GF-D8 (cell line): Measurements from ENCODE around the gene CELF4.

ENCODE experiments used
- DNase-seq: peaks from one replicate; lab custom pipeline; 2025; lab: John Stamatoyannopoulos, UW

CELF4 gene

DNA sequence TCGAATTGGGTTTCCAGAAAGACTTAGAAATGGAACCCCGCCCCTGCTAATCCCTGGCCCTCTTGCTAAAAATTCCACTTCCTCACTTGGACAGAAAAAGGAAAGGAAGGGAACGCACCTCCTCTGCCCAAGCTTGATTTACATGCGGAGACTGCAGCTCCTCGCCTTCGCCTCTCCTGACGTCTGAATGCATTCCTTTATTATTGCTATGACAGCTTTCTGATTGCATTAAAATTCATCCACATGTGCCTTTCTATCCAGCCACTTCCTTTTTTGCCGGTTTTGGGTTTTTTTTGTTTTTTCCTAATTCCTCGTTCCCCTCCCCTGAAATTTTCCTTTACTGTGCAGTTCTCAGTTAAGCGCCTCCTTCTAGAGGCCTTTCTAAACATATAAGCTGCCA lies 287.8 kb downstream of the CELF4 start:
- DNase-seq, result no peak

DNA sequence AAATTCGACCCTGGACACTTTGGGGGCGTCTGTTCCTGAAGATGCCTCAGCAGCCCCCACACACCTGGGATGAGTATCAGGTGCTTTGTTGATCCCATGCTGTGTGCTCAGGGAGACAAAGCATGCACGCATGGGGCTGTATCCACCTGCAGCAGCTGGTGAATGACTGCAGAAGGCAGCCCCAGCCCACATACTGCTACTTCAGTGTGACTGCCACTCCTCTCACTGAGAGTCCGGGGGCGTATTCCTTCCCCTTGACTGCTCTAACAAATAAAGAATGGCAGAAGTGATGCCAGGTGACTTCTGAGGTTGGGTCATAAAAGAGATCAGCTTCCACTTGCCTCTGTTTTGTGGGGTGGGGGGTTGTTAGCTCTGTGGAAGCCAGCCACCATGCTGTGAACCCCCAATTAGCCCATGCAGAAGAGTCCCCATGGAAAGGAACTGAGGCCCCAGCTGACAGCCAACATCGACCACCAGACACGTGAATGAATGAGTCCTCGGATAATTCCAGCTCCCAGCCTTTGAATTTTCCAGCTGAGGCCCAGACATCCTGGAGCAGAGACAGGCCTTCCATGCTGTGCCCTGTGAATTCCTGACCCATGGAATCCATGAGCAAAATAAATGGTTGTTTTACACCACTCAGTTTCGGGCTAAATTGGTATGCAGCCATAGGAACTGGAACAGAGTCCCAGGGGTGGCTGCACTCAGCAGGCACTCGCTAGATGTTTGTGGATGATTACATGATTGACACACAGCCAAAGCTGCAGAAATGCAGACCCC lies 289.3 kb downstream of the CELF4 start:
- no peak for DNase-seq

DNA sequence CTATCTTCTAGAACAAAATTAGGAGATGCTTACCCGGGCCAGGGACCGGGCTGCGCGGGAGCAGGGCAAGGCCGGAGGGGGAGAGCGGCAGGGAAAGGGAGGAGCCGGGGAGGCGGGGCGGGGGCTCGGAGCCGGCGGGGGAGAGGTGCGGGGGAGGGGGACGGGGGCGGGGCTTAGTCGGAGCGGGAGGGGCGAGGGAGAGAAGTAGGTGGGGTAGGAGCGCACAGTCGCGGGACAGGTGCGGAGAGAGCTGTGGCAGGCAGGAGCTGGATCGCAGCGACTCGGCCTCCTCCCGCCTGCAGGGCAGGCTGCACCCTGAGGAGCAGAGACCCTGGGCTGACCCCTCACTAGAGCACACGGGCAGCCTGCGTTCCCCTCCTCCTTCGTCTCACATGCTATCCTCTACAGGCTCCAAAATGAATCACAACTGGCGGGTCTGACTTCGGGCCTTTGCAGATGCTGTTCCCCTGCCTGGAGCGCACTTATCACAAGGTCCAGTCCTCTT lies 290.3 kb downstream of the CELF4 start:
- no peak for DNase-seq

DNA sequence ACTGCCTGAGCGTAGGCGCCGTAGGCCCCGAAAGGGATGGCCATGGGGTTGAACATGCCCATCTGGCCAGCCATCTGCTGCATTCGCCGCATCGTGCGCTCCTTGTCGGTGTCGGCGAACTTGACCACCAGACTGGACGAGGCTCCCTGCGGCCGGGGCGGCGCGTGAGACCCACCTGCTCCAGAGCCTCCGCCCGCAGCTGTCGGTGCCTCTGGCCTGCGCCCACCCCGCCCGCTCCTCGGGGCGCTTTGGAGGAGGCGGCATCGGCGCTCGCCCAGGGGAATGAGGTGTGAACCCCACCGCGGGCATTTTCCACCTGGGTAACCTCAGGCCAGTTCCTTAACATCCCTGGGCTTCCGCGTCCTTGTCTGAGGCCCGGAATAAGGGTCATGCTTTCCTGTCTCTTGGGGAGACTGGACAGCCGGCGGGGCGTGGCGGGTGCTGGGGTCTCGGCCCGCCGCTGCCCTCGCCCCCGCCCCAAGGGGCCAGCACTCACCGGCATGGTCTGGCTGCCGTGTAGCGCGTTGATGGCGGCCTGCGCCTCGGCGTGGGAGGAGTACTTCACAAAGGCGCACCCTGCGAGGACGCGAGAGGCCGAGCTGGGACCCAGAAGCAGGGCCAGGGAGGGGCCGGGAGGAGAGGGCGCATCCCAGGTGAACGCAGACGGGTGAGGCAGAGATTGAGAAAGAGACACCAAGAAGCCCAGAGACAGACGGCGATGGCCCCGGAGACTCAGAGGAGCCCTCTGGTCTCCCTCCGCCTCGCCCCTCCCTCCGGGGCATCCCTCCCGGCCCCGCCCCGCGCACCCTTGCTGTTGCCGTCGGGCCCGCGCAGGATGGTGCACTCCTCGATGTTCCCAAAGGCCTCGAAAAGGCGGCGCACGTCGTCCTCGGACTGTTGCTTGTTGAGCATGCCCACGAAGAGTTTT lies 291.0 kb downstream of the CELF4 start:
- no peak for DNase-seq

DNA sequence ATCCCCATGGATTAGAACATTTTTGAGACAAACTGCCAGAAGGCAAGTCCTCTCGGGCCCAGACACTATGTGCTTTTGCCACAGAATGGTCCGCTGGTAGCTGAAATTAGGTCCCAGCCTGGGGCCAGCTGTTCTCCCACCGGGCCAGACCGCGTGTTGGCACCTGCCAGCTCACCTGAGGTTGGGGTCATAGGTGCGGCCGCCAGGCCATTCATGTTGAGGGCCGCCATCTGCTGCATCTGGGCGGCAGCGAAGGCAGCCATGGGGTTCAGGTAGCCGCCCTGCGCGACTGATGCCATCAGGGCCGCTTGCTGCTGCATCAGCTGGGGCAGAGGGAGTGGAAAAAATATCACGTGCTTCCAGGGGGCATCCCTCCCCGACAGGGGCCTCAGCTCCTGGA lies 292.8 kb downstream of the CELF4 start:
- DNase-seq, result no peak

DNA sequence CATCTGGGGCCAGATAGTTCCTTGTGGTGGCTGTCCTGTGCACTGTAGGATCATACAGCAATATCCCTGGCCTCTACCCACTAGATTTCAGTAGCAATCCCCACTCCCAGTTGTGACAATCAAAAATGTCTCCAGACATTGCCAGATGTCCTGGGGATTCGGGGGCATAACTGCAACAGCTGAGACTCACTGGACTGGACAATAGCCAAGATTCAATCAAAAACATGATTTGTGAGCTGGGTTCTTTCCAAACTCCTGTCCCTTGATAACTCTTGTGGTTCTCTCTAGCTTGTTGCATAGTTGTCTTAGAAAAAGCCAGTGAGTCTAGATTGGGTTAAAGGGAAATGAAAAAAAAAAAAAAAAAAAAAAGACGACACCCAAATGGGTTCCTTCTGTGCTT lies 293.4 kb downstream of the CELF4 start:
- DNase-seq, result no peak

DNA sequence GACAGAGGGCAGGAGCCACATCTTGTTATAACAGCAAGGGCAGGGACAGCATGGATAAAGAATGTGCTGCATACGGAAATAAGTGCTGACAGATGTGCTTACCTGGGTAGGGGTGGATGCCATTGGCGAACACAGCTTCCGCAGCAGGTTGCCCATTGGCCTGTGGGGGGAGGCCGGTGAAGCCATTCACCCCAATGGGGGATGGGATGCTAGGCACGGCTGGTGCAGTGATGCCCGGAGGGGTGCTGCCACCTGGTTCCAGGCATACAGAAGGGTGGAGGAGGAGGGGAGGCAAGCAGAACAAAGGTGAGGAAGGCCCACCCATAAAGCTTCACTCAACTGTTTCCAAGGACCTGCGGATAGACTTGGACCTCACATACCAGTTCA lies 294.9 kb downstream of the CELF4 start:
- DNase-seq, result no peak

DNA sequence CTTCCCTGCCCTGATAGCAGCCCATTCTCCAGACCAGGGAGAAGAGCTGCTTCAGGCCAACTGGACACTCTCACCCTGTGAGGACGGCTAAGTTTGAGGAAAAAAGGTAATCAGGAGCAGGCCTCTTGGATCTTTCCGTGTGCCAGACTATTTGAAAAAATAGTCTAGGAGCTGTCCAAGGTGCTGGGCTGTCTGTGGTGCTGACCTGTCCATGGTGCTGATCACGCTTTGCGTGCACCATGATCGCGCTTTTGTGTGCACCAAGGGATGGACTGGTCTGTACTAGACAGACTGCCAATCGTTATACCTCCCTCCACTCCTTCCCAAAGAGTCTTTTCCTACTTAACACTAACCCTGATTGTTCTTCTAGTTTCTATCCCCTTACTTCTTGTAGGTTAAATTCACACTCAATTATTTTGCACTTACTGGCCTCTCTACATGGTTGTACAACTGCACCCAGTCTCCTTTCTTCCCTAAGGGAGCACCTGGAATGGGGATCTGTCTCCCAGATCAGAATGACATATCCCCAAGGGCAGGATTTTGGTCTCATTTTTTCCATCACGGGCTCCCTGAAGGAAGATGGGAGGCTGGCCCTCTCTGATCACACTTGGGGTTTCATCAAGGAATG lies 295.4 kb downstream of the CELF4 start:
- no peak for DNase-seq

DNA sequence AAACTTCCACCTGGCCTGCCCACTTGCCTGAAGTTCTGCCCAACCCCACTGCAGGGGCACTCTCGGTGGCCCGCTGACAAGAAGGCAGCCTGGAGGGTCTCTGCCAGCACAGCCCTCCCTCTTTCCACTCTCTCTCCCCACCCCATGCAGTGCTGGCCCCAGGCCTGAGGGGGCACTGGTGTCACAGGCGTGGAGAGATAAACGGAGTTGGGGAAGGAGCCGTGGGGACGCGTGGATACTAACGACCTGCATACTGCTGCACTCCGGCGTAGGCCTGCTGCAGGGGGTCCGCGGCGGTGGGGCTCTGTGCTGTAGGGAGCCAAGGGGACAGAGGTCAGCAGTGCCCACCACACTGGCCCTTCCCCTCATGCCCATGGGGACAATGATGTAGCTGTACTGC lies 299.3 kb downstream of the CELF4 start:
- DNase-seq, result no peak

DNA sequence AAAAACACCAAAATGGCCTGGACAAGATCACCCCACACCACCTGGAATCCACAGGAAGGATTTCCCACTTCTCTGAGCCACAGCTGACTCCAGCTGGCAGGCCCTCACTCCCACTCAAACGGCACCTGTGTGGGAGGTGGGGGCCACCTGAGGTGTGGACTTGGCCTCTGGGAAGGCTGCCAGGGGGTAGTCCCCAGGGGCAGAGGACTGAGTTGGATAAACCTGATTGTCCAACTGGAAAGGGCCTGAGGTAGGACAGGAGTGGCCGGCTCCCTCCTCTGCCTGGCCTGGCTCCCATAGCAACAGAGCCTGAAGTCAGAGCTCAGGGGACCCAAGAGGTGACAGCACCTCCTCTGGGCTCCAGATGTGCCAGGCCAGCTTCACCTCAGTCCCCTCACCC lies 300.2 kb downstream of the CELF4 start:
- DNase-seq, result no peak

DNA sequence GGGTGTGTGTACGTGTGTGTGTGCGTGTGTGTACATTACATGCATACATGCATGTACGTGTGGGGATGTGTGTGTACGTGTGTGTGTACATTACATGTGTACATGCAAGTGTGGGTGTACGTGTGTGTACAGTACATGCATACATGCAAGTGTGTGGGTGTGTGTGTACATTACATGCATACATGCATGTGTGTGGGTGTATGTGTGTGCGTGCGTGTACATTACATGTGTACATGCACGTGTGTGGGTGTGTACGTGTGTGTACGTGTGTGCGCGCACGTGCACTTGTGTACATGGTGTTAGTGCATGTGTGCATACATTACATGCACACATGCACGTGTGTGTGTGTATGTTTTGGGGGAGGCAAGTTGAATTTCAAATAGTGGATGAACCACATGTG lies 300.6 kb downstream of the CELF4 start:
- no peak for DNase-seq

DNA sequence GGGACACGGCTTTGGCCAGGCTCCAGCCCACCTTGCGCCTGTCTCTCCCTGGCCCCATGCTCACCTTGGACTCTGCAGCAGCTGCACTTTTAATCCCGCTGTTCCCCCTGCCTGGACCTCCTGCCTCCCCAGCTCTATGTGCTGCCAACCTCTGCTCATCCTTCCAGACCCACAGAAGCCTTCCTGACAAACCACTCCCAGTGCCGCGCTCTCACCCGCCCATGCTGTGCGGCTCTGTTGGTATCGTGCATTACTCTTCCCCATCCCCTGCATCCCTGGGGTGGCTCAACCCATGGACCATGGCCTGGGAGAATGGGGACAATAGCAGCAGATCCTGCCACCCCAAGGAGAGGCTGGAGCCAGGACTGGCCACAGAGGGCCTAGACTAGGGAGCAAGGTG lies 303.6 kb downstream of the CELF4 start:
- no peak for DNase-seq

DNA sequence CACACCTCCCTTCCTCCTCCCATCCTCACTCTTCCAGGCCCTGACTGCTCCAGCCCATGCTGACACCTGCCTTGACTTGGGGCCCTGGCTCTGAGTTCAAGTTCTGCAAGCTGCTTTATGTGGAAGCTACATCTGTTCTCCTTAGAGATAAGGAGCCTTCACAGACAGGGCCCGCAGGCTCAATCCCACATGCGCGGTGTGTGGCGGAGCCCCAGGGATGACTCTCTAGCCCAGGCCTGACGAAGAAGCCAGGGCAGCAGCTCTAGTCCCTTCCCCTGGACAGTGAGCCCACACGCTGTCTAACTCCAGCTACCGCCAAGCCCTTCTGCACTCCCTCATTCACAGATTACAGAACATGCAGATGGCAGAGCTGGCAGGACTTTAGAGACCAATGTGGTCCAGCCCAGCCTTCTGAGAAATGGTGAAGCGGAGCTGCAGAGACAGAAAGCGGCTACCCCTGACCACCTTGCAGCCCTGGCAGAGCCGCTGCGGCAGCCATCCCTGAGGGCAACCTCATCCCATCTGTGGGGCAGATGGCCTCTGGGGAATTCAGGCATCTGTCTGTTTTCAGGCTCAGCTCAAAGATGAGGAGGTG lies 304.3 kb downstream of the CELF4 start:
- no peak for DNase-seq

DNA sequence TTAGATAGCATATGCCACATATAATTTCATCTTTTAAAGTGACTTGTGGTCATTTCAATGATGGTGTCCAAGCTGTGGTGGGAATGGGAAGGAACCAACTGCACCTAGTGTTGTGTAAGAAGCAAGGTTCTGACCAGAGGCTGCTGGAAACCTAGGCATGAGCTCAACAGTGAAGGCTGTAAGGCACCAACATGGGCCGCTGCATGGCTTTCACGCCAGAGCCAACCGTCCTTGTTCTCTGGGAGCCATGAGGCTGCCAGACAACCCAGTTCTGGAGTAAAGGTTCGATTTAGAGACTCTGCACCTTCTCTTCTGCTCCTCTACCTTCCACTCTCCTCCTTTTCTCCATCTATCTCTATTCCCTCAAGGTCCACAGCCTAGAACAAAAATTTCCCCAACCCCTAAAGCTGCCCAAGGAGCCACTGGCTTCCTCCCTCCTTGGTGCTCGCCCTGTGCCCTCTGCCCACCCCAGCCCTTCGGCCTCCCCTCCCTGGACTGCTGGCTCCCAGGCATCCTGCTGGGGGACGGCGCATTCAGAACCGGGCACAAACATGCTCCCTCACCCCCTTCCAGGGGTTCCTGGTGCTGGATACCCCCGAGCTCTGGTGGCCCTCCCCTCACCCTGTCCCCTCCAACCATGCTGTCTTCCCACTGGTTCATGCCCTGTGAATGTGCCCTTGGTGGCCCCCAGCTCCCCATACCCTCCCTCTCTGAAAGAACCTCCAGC lies 305.1 kb downstream of the CELF4 start:
- DNase-seq, result no peak

DNA sequence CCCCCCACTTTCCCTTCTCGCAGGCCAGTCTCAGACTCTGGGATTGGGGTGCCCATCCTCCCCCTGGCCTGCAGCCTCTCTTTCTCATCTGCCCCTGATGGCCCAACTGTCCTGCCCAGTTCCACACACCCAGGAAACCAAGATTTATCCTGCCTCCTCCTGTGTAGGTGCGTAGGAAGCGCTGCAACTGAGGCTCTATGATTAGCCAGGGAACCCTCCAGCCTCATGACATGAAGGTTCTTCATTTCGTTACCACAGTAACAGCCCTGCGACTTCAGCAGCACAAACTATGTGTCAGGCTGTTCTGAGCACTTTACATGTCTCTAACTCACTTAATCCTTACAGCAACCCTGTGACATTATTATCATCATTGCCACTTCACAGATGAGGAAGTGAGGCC lies 305.9 kb downstream of the CELF4 start:
- no peak for DNase-seq

DNA sequence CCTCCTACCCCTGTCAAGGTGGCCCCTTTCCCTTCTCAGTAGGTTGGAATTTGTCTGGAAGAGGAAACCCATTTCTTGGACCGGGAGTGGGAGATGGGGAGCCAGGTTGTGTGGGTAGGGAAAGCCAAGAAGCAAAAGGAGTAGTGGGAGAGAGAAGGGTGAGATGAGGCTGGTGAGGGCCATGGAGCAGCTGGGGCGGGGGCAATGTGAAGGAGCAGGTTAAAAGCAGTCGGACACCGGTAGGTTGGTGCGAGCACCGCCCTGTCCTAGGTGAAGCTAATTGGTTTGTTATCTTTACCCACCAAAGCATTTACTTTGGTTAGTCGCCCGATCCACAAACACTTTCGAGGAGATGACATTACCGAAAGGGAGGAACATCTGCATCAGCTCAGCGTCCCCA lies 306.8 kb downstream of the CELF4 start:
- no peak for DNase-seq

DNA sequence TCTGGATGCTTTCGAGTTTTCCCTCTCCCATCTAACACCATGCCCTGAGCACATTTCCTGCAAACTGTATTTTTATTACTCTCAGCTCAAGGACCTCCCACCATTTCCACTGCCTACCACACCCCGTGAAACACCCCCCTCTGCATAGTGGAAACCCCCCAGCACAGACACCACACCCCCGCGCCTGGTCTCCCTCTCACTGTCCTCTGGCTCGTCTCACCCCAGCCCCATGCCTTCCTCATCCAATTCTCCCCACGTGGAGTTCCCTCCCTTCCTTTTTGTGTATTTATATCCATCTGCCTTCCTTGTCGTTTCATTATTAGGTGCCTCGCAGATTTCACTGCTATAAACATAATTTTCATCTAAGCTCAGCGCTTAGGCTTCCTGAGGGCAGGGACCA lies 307.5 kb downstream of the CELF4 start:
- DNase-seq, result no peak

DNA sequence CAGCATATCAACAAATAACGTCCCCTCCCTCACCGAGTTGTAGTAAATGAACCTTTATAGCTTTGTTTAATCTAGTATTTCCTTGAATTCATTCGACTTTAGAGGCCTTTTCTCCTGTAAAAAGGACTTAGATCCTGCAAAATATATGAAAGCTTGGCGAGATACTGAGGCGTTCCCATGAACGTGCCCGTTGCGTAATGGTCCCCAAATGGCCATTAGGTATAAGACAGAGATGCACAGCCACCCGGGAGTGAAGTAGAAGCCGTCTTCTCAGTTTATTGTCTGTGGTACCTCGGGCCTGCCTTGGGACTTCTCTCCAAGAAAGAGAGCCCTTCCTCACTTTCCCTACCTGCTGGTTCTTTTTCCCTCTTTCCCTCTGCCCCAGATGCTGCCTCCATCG lies 310.6 kb downstream of the CELF4 start:
- no peak for DNase-seq

DNA sequence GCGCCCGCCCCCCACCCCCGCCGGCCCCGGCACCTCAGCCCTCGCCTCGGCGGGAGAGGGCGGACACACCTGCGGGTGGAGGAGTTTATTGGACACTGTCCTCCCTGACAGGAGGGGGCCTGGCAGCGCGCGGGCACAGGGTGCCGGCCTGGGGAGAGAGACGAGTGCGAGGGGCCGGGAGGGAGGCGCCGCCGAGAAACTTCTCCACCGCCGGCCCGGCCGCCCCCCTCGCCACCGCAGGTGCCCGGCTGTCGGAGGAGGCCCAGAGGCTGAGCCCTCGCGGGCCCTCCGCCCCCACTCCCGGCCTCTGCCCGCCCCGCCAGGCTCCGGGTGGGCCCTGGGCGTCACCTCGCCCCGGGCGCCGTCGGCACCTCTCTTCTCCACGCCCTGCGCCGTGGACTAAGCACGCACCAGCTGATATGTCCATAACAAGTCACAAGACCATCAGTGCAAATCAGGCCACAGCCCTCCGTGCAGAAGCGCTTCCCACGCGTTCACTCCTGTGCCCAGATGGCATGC lies 311.3 kb downstream of the CELF4 start:
- no peak for DNase-seq

DNA sequence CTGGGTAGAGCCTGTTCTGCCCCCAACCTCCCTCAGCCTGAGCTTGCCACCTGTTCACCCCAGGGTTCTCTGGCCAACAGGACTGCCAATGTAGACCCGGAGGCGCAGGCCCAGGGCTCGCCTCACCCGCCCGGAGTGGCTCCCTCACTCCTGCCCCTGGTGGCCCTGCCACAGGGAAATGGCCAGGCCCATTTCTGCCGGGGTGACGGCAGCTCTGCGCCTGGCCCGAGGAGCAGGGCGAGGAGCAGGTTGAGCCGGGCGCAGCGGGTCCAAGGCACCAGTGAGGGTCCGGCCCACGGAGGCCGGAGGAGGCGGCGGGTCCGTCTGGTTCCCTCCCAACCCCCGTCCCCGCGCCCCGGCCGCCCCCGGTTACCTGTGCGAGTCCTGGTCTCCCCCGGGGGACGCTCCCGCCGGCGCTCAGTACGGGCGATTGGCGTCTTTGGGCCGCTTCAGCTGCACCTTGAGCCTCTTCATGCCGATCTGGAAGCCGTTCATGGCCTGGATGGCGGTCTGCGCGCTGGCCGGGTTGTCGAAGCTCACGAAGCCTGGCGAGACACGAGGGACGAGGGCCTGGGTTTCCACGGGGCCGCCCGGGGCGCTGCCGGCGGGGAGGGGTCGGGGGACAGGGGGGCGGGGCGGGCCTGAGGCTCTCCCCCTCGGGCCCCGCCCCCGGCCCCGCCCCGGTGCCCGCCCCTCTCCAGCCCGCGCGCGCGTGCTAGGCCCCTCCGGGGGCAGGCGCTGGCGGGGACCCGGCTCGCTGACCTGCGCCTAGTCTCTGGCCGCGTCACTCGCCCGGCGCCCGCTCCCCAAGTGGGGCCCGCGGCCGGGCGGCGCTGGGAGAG lies 312.0 kb downstream of the CELF4 start:
- no peak for DNase-seq
